Measurements from ENCODE around the gene ACTN3. TPM values are rescaled to one million over a fixed set of nuclear protein-coding genes. Genes with fewer than 3 reads are reported as not detected.

The ACTN3 gene
- total and polyA plus RNA-seq, 12 donors: 0.06 to 0.26 (median 0.13) TPM; not detected in 7

- Histone ChIP-seq H3K36me3 (replicated peaks in 1 of 2) (peaks cover 0 to 8% of the 10 kb centered on the region in 2 donors), H3K27ac (no peak overlapping the region), H3K27me3 (no peaks in the 10 kb centered on the region), H3K4me3 (no peak overlapping the region), H3K9me3 (replicated peaks in 1 of 3) (no peaks in the 10 kb centered on the region), H3K4me1 (replicated peaks in 1 of 2) (peaks cover 5 to 14% of the 10 kb centered on the region in 2 donors)
- WGBS, 4 donors: 81 to 93% (median 92%) methylated on average over 5 to 20 of the region's 20 CpGs
- intact Hi-C loops (cut with DNase I): no loop called here
- TF ChIP-seq POLR2A (IDR thresholded peaks at IDR 0.05): no peak
- no peak for TF ChIP-seq CTCF (IDR thresholded peaks at IDR 0.05)
- no peak for DNase-seq
Observed at GRCh38 chr11:66562907-66563583, 16.3 kb downstream of the ACTN3 start.

GRCh38 chr11:66563832-66564231 is 17.1 kb downstream of the ACTN3 start:
- no peak overlapping the region for H3K27ac ChIP-seq
- 89 to 95% (median 93%) methylated on average over 3 to 10 of the region's 10 CpGs for WGBS, 4 donors
- H3K27me3 ChIP-seq: no peaks in the 10 kb centered on the region
- H3K4me3 ChIP-seq: no peak overlapping the region
- peaks cover 0 to 8% of the 10 kb centered on the region in 2 donors for H3K36me3 ChIP-seq (replicated peaks in 1 of 2)
- intact Hi-C loops (cut with DNase I): no loop called here
- no peak for DNase-seq
- no peaks in the 10 kb centered on the region for H3K9me3 ChIP-seq (replicated peaks in 1 of 3)
- TF ChIP-seq POLR2A (IDR thresholded peaks at IDR 0.05) (no peak), CTCF (IDR thresholded peaks at IDR 0.05) (no peak)
- peaks cover 13 to 18% of the 10 kb centered on the region in 2 donors for H3K4me1 ChIP-seq (replicated peaks in 1 of 2)

- no peak for TF ChIP-seq CTCF (IDR thresholded peaks at IDR 0.05)
- TF ChIP-seq POLR2A (IDR thresholded peaks at IDR 0.05): no peak
- no peak overlapping the region for H3K27ac ChIP-seq
- peaks cover 0 to 8% of the 10 kb centered on the region in 2 donors for H3K36me3 ChIP-seq (replicated peaks in 1 of 2)
- no peaks in the 10 kb centered on the region for H3K9me3 ChIP-seq (replicated peaks in 1 of 3)
- DNase-seq: no peak
- H3K4me1 ChIP-seq (replicated peaks in 1 of 2): peaks cover 14 to 15% of the 10 kb centered on the region in 2 donors
- no peak overlapping the region for H3K4me3 ChIP-seq
- no peaks in the 10 kb centered on the region for H3K27me3 ChIP-seq
- intact Hi-C loops (cut with DNase I): no loop called here
- WGBS, 4 donors: 84 to 96% (median 88%) methylated on average over 11 to 14 of the region's 14 CpGs
Observed at GRCh38 chr11:66564538-66564937, 17.8 kb downstream of the ACTN3 start.

GRCh38 chr11:66564984-66565383 is 18.3 kb downstream of the ACTN3 start:
- WGBS, 4 donors: 57 to 74% (median 68%) methylated on average over 4 to 5 of the region's 5 CpGs
- Histone ChIP-seq H3K4me1 (replicated peaks in 1 of 2) (peaks cover 14 to 15% of the 10 kb centered on the region in 2 donors), H3K27ac (no peak overlapping the region), H3K27me3 (no peaks in the 10 kb centered on the region), H3K36me3 (replicated peaks in 1 of 2) (peaks cover 0 to 8% of the 10 kb centered on the region in 2 donors), H3K4me3 (no peak overlapping the region), H3K9me3 (replicated peaks in 1 of 3) (no peaks in the 10 kb centered on the region)
- intact Hi-C loops (cut with DNase I): no loop called here
- DNase-seq: no peak
- TF ChIP-seq POLR2A (IDR thresholded peaks at IDR 0.05): no peak
- no peak for TF ChIP-seq CTCF (IDR thresholded peaks at IDR 0.05)
